Endothelial cell of umbilical vein (primary cell): ENCODE results near the gene PRDM2. TPM values are rescaled to one million over a fixed set of nuclear protein-coding genes. Genes with fewer than 3 reads are reported as not detected.

Experiments used
- BruUV-seq: library from RNA; stranded (reverse); fragments of 400-500 nt; replicated peaks from 2 replicates; lab custom pipeline; 2021; lab: Mats Ljungman, UMichigan
- CTCF ChIA-PET: fragments of 300-600, 350-600 bp; sonication (Branson Sonifier 250); formaldehyde crosslinking; loops from one replicate; lab custom pipeline; 2021; ENCODE audit warnings: antibody characterized with exemption, inconsistent platforms; lab: Charles Lee
- POLR2A ChIA-PET: fragments of 300-600, 350-600 bp; sonication (Branson Sonifier 250); formaldehyde crosslinking; loops from one replicate; lab custom pipeline; 2021; ENCODE audit warnings: antibody characterized with exemption, inconsistent platforms; lab: Charles Lee
- DNase-seq: peaks from one replicate; pipeline ENCODE4 v3.0.0-alpha.2; 2011; ENCODE audit warnings: low read depth, low spot score
- FAIRE-seq: peaks from 2 replicates; lab custom pipeline; 2011; peaks lifted over from hg19 to GRCh38; lab: Jason Lieb, UNC
- H2AFZ ChIP-seq: 2 replicates; pipeline ENCODE4 v1.6.0; 2012; ENCODE audit warnings: low read depth, low read length, control low read depth, inconsistent platforms
- H3K27ac ChIP-seq: 2 replicates; pipeline ENCODE4 v1.5.1; 2011; ENCODE audit warnings: low read depth, mild to moderate bottlenecking, control low read depth, low read length, moderate library complexity; ENCODE audit not compliant: insufficient read depth
- H3K27me3 ChIP-seq, 2 experiments: 2 replicates each; pipeline versions ENCODE4 v1.6.0 to v1.6.1; 2011; ENCODE audit warnings: low read length in 2 of 2, mixed read lengths in 1 of 2; ENCODE audit not compliant: control insufficient read depth in 2 of 2, insufficient read depth in 2 of 2
- H3K36me3 ChIP-seq, 2 experiments: 2 replicates in 1 of 2; 3 replicates in 1 of 2; pipeline ENCODE4 v1.5.1; 2011; ENCODE audit warnings: low read length in 2 of 2, mild to moderate bottlenecking in 1 of 2, moderate library complexity in 1 of 2; ENCODE audit not compliant: control insufficient read depth in 2 of 2, insufficient read depth in 2 of 2; ENCODE audit errors: extremely low read depth in 1 of 2
- H3K4me1 ChIP-seq: 3 replicates; pipeline ENCODE4 v1.5.1; 2011; ENCODE audit warnings: mild to moderate bottlenecking, low read length; ENCODE audit not compliant: control insufficient read depth, insufficient read depth; ENCODE audit errors: extremely low read depth
- H3K4me2 ChIP-seq: 2 replicates; pipeline ENCODE4 v1.6.1; 2011; ENCODE audit warnings: low read length, control low read depth, mixed read lengths; ENCODE audit not compliant: insufficient read depth
- H3K4me3 ChIP-seq, 3 experiments: fragments of 200-600 bp in 1 of 3; sonication (generic), shearing (Covaris generic) in 1 of 3; replicated peaks in 1 of 3; 2 replicates each; pipeline ENCODE4 v1.5.1; 2011 to 2016; ENCODE audit warnings: control low read depth in 3 of 3, low read length in 3 of 3, mild to moderate bottlenecking in 2 of 3, inconsistent platforms in 1 of 3, low read depth in 1 of 3, moderate library complexity in 1 of 3; ENCODE audit not compliant: insufficient read depth in 1 of 3
- H3K79me2 ChIP-seq: 2 replicates; pipeline ENCODE4 v1.6.0; 2012; ENCODE audit warnings: low read length, inconsistent platforms; ENCODE audit not compliant: control insufficient read depth, insufficient read depth
- H3K9ac ChIP-seq: replicated peaks from 2 replicates; pipeline ENCODE3; 2011; ENCODE audit warnings: low read length, control low read depth; ENCODE audit not compliant: insufficient read depth; ENCODE audit errors: extremely low read depth
- H3K9me1 ChIP-seq: replicated peaks from 3 replicates; pipeline ENCODE4 v1.6.0; 2011; ENCODE audit warnings: mild to moderate bottlenecking, low read length; ENCODE audit not compliant: control insufficient read depth, insufficient read depth; ENCODE audit errors: extremely low read depth
- H3K9me3 ChIP-seq: replicated peaks from 2 replicates; pipeline ENCODE4 v1.5.1; 2012; ENCODE audit warnings: low read length, inconsistent platforms; ENCODE audit not compliant: control insufficient read depth, insufficient read depth
- H4K20me1 ChIP-seq: replicated peaks from 2 replicates; pipeline ENCODE3; 2011; ENCODE audit warnings: mild to moderate bottlenecking, low read length; ENCODE audit not compliant: control insufficient read depth, insufficient read depth; ENCODE audit errors: extremely low read depth
- CTCF ChIP-seq, 2 donors: IDR thresholded peaks; 1 replicate in 1 of 2; 2 replicates in 1 of 2; pipeline ENCODE4 v1.5.1; 2011; ENCODE audit warnings: low read length in 2 of 2, mild to moderate bottlenecking in 2 of 2, moderate library complexity in 2 of 2, control low read depth in 1 of 2, inconsistent platforms in 1 of 2, low read depth in 1 of 2; ENCODE audit not compliant: insufficient read depth in 1 of 2; ENCODE audit errors: extremely low read depth in 1 of 2
- FOS ChIP-seq: IDR thresholded peaks from 2 replicates; pipeline ENCODE4 v1.6.1; 2011; ENCODE audit warnings: mild to moderate bottlenecking, low read length, moderate library complexity, borderline replicate concordance; ENCODE audit not compliant: insufficient read depth
- GATA2 ChIP-seq: IDR thresholded peaks from 2 replicates; pipeline ENCODE4 v1.7.0; 2011; ENCODE audit warnings: low read depth, mild to moderate bottlenecking, moderate library complexity, mixed read lengths, low read length; ENCODE audit not compliant: insufficient read length, insufficient read depth
- JUN ChIP-seq: IDR thresholded peaks from 2 replicates; pipeline ENCODE4 v1.6.1; 2011; ENCODE audit warnings: borderline replicate concordance, low read depth; ENCODE audit not compliant: insufficient read length, insufficient read depth
- MAX ChIP-seq: IDR thresholded peaks from 2 replicates; pipeline ENCODE4 v1.6.1; 2011; ENCODE audit not compliant: insufficient read depth, insufficient read length
- POLR2A ChIP-seq: IDR thresholded peaks from 2 replicates; pipeline ENCODE4 v1.6.1; 2012; ENCODE audit warnings: low read depth, mild to moderate bottlenecking, control low read depth, low read length
- POLR2AphosphoS5 ChIP-seq: IDR thresholded peaks from 2 replicates; pipeline ENCODE4 v1.6.1; 2012; ENCODE audit warnings: low read depth, mild to moderate bottlenecking, control low read depth, low read length, moderate library complexity; ENCODE audit not compliant: insufficient read depth
- dilution Hi-C: fragments of 300-500 bp; cut with MboI; formaldehyde crosslinking; loops from one replicate; pipeline ENCODE4 v1.15.0; 2019; ENCODE audit warnings: low sequenced_read_pairs; ENCODE audit not compliant: extremely low pct_ligation_motif_present
- intact Hi-C: fragments of 100-400 bp; cut with micrococcal nuclease; formaldehyde crosslinking; loops from one replicate; pipeline ENCODE4 v1.10.0; 2022
- polyA plus RNA-seq, 4 experiments: library from polyadenylated mRNA; depleted of rRNA in 3 of 4; stranded (reverse) in 3 of 4; unstranded in 1 of 4; fragments of >200 nt; gene quantifications; 2 replicates each; pipeline versions ENCODE4 v1.2.1 to v1.2.3, GENCODE V29; 2011 to 2012; ENCODE audit warnings: missing spikeins in 1 of 4
- total RNA-seq: library from RNA; stranded (reverse); gene quantifications from 2 replicates; pipeline ENCODE4 v1.2.3, GENCODE V29; 2021

PRDM2 gene
- total and polyA plus RNA-seq, 2 donors (not counting 3 experiments of a cell fraction or from before 2014, with no cell fraction given): 11.3 to 35.7 TPM

DNA sequence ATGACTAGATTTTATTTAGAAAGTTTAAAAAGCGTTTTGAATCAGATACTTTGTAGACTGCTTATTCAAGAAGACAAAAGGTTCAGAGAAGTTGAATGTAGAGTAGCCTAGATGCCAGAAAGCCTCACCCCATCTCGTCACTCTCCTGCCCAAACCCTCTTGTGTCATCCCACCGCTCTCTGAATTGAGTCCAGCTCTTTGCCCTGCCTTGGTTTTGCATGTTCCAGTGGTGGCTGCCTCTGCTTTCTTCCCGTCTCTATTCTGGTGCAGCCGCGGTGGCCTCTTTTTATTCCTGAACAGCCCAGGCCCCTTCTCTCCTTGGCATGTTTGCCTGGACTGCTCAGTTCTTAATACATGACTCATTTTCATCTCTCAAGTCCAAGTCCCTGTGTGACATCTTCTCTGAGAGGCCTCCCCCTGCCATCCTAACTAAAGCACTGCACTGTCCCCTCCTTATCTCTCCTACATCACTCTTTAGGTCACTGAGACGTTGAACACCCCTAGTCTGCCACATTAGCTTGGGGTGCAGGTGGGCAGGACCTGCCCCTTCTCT lies 22.9 kb downstream of the PRDM2 start:
- POLR2A ChIA-PET: no interaction called here
- Histone ChIP-seq H2AFZ (no peak overlapping the region), H3K9ac (no peak overlapping the region), H3K4me1 (no peaks in the 10 kb centered on the region), H3K27me3 (no peaks in the 10 kb centered on the region), H3K4me3 (no peak overlapping the region), H3K36me3 (no peaks in the 10 kb centered on the region), H3K27ac (no peak overlapping the region), H3K79me2 (no peaks in the 10 kb centered on the region), H3K4me2 (no peak overlapping the region), H3K9me1 (no peaks in the 10 kb centered on the region), H3K9me3 (no peaks in the 10 kb centered on the region), H4K20me1 (no peaks in the 10 kb centered on the region)
- TF ChIP-seq POLR2AphosphoS5: no peak
- TF ChIP-seq GATA2: no peak
- no peak for TF ChIP-seq JUN
- TF ChIP-seq POLR2A: no peak
- TF ChIP-seq FOS: no peak
- TF ChIP-seq CTCF (IDR thresholded peaks at IDR 0.05; ENCODE audit: extremely low read depth in 1 of 2, insufficient read depth in 1 of 2, low read depth in 1 of 2, low read length in 2 of 2): no peak
- no peak for TF ChIP-seq MAX
- DNase-seq (no peak), FAIRE-seq (no peak)
- dilution Hi-C loops (no loop called here), intact Hi-C loops (no loop called here)
- CTCF ChIA-PET: interaction anchor here (1.6 kb wide), 1 partner anchor 57 kb away, joined by 3 read pairs; no protein-coding TSS in a partner anchor
- no TSS peak for BruUV-seq
